HCT116 (cell line): ENCODE data around the gene PJA2. TPM values are rescaled to one million over a fixed set of nuclear protein-coding genes. Genes with fewer than 3 reads are reported as not detected.

Source experiments
- ATAC-seq: fragments of 200-7000 bp; cut with Tn5 transposase; 2 replicates; pipeline ENCODE4 v1.9.1; 2020; ENCODE audit warnings: mild to moderate bottlenecking, moderate library complexity
- BruUV-seq: library from RNA; stranded (reverse); fragments of 400-500 nt; replicated peaks from 2 replicates; lab custom pipeline; 2021; lab: Mats Ljungman, UMichigan
- CTCF ChIA-PET: fragments of 300-600 bp; sonication (Branson Sonifier 250); formaldehyde crosslinking; loops from one replicate; lab custom pipeline; 2021; ENCODE audit warnings: antibody characterized with exemption; lab: Charles Lee
- POLR2A ChIA-PET: fragments of 300-600, 350-600 bp; sonication (Branson Sonifier 250); formaldehyde crosslinking; loops from one replicate; lab custom pipeline; 2021; ENCODE audit warnings: antibody characterized with exemption; lab: Charles Lee
- RAD21 ChIA-PET, 2 experiments: fragments of 300-600 bp; sonication (Branson Sonifier 250); formaldehyde crosslinking; loops; one replicate each; lab custom pipeline; 2023; ENCODE audit warnings: low total read pairs in 2 of 2; ENCODE audit not compliant: uncharacterized antibody in 2 of 2, unreplicated experiment in 2 of 2, low non-redundant PET in 1 of 2; lab: Charles Lee
- DNase-seq: peaks from one replicate; pipeline ENCODE4 v3.0.0-alpha.2; 2010; ENCODE audit warnings: low read depth, low spot score
- H2AFZ ChIP-seq: fragments of 200-600 bp; shearing (Covaris generic), sonication (generic); 2 replicates; pipeline ENCODE4 v1.6.1; 2017; ENCODE audit warnings: low read depth, mixed run types, mixed read lengths, antibody characterized with exemption, low read length; ENCODE audit not compliant: poor library complexity, severe bottlenecking
- H3K27ac ChIP-seq: 2 replicates; pipeline ENCODE4 v1.5.1; 2012; ENCODE audit warnings: low read depth, low read length
- H3K27me3 ChIP-seq: fragments of 200-600 bp; sonication (generic); 2 replicates; pipeline ENCODE4 v1.6.1; 2016; ENCODE audit warnings: mixed run types, low read length, mixed read lengths; ENCODE audit not compliant: insufficient read depth
- H3K36me3 ChIP-seq, 2 experiments: fragments of 200-500 bp in 1 of 2; fragments of 200-600 bp in 1 of 2; sonication (Bioruptor generic) in 1 of 2; sonication (generic) in 1 of 2; 2 replicates each; pipeline versions ENCODE4 v1.5.1 to v1.6.1; 2014 to 2016; ENCODE audit warnings: low read length in 2 of 2, inconsistent platforms in 1 of 2, mixed read lengths in 1 of 2, mixed run types in 1 of 2; ENCODE audit not compliant: insufficient read depth in 2 of 2, control insufficient read depth in 1 of 2
- H3K4me1 ChIP-seq, 2 experiments: fragments of 200-600 bp in 1 of 2; sonication (generic) in 1 of 2; 2 replicates each; pipeline versions ENCODE4 v1.5.1 to v1.6.1; 2012 to 2017; ENCODE audit warnings: low read length in 2 of 2, inconsistent platforms in 1 of 2, mild to moderate bottlenecking in 1 of 2, mixed read lengths in 1 of 2, mixed run types in 1 of 2, moderate library complexity in 1 of 2; ENCODE audit not compliant: insufficient read depth in 2 of 2, control insufficient read depth in 1 of 2
- H3K4me2 ChIP-seq: fragments of 200-600 bp; sonication (generic); 2 replicates; pipeline ENCODE4 v1.6.1; 2017; ENCODE audit warnings: mixed run types, low read length, mixed read lengths
- H3K4me3 ChIP-seq, 2 experiments: fragments of 200-600 bp in 1 of 2; sonication (generic) in 1 of 2; replicated peaks in 1 of 2; 2 replicates each; pipeline ENCODE4 v1.5.1; 2011 to 2016; ENCODE audit warnings: low read length in 2 of 2, control low read depth in 1 of 2, low read depth in 1 of 2, mild to moderate bottlenecking in 1 of 2, mixed read lengths in 1 of 2, mixed run types in 1 of 2
- H3K79me2 ChIP-seq: fragments of 200-600 bp; sonication (generic); 2 replicates; pipeline ENCODE4 v1.6.1; 2017; ENCODE audit warnings: mild to moderate bottlenecking, mixed run types, low read length, moderate library complexity, mixed read lengths; ENCODE audit not compliant: insufficient read depth
- H3K9ac ChIP-seq: fragments of 200-600 bp; sonication (generic); 2 replicates; pipeline ENCODE4 v1.6.1; 2016; ENCODE audit warnings: low read length, mixed read lengths
- H3K9me2 ChIP-seq: fragments of 200-600 bp; sonication (generic), shearing (Covaris generic); 2 replicates; pipeline ENCODE4 v1.6.1; 2017; ENCODE audit warnings: mixed run types, mild to moderate bottlenecking, moderate library complexity; ENCODE audit not compliant: insufficient read depth
- H3K9me3 ChIP-seq, 2 experiments: fragments of 200-500 bp in 1 of 2; fragments of 200-600 bp in 1 of 2; sonication (Bioruptor generic) in 1 of 2; sonication (generic) in 1 of 2; 2 replicates each; pipeline ENCODE4 v1.6.1; 2014 to 2017; ENCODE audit warnings: low read length in 2 of 2, mixed read lengths in 2 of 2, inconsistent platforms in 1 of 2, low read depth in 1 of 2, mild to moderate bottlenecking in 1 of 2, mixed run types in 1 of 2, moderate library complexity in 1 of 2; ENCODE audit not compliant: control insufficient read depth in 1 of 2, insufficient read depth in 1 of 2
- H4K20me1 ChIP-seq: fragments of 200-600 bp; sonication (generic), shearing (Covaris generic); 2 replicates; pipeline ENCODE4 v1.6.1; 2017; ENCODE audit warnings: mixed run types, mild to moderate bottlenecking, moderate library complexity; ENCODE audit not compliant: insufficient read depth
- CEBPB ChIP-seq: IDR thresholded peaks from 2 replicates; pipeline ENCODE4 v1.6.1; 2012; ENCODE audit warnings: low read depth
- ELF1 ChIP-seq: IDR thresholded peaks from 2 replicates; pipeline ENCODE4 v1.6.1; 2012; ENCODE audit warnings: low read depth, borderline replicate concordance
- JUND ChIP-seq: IDR thresholded peaks from 2 replicates; pipeline ENCODE4 v1.6.1; 2012
- POLR2A ChIP-seq: IDR thresholded peaks from 2 replicates; pipeline ENCODE4 v1.7.0; 2011; ENCODE audit warnings: borderline replicate concordance; ENCODE audit not compliant: insufficient read depth, insufficient read length; ENCODE audit errors: extremely low read depth
- POLR2AphosphoS5 ChIP-seq: IDR thresholded peaks from 2 replicates; pipeline ENCODE4 v1.6.1; 2011; ENCODE audit warnings: mild to moderate bottlenecking, low read depth, low read length, moderate library complexity
- RAD21 ChIP-seq: IDR thresholded peaks from 2 replicates; pipeline ENCODE4 v1.6.1; 2012; ENCODE audit warnings: low read depth, mild to moderate bottlenecking
- SIN3A ChIP-seq: IDR thresholded peaks from 2 replicates; pipeline ENCODE4 v1.6.1; 2012; ENCODE audit warnings: low read depth
- YY1 ChIP-seq: IDR thresholded peaks from 2 replicates; pipeline ENCODE4 v1.6.1; 2011; ENCODE audit warnings: low read length, low read depth, moderate library complexity, mild to moderate bottlenecking; ENCODE audit not compliant: insufficient replicate concordance; ENCODE audit errors: extremely low read depth
- ZFX ChIP-seq: fragments of 450-650 bp; IDR thresholded peaks from 2 replicates; pipeline ENCODE4 v1.6.1; 2017
- intact Hi-C: fragments of 100-400 bp; cut with micrococcal nuclease; formaldehyde crosslinking; loops from 2 replicates; pipeline ENCODE4 v1.10.0; 2022
- total RNA-seq: library from RNA; stranded (reverse); gene quantifications from one replicate; pipeline ENCODE4 v1.2.1, GENCODE V29; 2021; ENCODE audit not compliant: unreplicated experiment
- TF ChIP-seq, protein P1 (sequence below): IDR thresholded peaks from 2 replicates; pipeline ENCODE4 v1.6.1; 2012
- TF ChIP-seq, protein P2 (sequence below), 3 experiments: fragments of 200-600 bp in 1 of 3; sonication (generic) in 1 of 3; IDR thresholded peaks in 2 of 3; conservative IDR thresholded peaks in 1 of 3; 2 replicates each; pipeline ENCODE4 v1.5.1; 2012 to 2017; ENCODE audit warnings: low read depth in 2 of 3, low read length in 2 of 3, antibody characterized with exemption in 1 of 3, borderline replicate concordance in 1 of 3, control low read depth in 1 of 3, mild to moderate bottlenecking in 1 of 3, mixed read lengths in 1 of 3, mixed run types in 1 of 3, moderate library complexity in 1 of 3; ENCODE audit not compliant: insufficient read depth in 1 of 3
- TF ChIP-seq, protein P3 (sequence below): IDR thresholded peaks from 2 replicates; pipeline ENCODE4 v1.6.1; 2012; ENCODE audit warnings: low read depth

Gene PJA2
- total RNA-seq, 1 experiment from 2014 or later = 38.4 TPM

DNA sequence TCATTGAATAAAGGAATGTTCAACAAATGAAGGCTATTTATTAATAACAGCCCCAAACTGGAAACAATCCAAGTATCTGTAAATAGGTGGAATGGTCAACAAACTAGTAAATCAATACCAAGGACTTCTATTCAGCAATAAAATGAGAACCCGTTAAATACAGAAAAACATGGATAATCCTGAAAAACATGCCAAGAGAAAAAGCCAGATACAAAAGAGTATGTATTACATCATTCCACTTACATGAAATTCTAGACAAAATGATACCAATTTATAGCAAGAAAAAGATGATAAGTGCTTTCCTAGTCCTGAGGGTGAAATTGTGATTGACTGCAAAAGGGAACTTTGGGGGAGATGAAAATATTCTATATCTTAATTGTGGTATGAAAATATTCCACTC is 3.1 kb downstream of the PJA2 start:
- Histone ChIP-seq H2AFZ (no peak overlapping the region), H3K36me3 (no peaks in the 10 kb centered on the region), H4K20me1 (no peaks in the 10 kb centered on the region), H3K4me1 (peaks cover 12 to 22% of the 10 kb centered on the region in 2 experiments), H3K79me2 (peaks cover 71% of the 10 kb centered on the region), H3K4me2 (no peak overlapping the region), H3K9ac (no peak overlapping the region), H3K27ac (no peak overlapping the region), H3K9me2 (no peaks in the 10 kb centered on the region), H3K27me3 (no peaks in the 10 kb centered on the region), H3K4me3 (no peak overlapping the region), H3K9me3 (no peaks in the 10 kb centered on the region)
- TF ChIP-seq JUND (no peak), RAD21 (no peak), YY1 (no peak), POLR2A (no peak), ZFX (no peak), SIN3A (no peak), ELF1 (no peak), POLR2AphosphoS5 (no peak), CEBPB (no peak)
- TF ChIP-seq, protein P1, sequence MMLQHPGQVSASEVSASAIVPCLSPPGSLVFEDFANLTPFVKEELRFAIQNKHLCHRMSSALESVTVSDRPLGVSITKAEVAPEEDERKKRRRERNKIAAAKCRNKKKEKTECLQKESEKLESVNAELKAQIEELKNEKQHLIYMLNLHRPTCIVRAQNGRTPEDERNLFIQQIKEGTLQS = no peak
- TF ChIP-seq, protein P2, sequence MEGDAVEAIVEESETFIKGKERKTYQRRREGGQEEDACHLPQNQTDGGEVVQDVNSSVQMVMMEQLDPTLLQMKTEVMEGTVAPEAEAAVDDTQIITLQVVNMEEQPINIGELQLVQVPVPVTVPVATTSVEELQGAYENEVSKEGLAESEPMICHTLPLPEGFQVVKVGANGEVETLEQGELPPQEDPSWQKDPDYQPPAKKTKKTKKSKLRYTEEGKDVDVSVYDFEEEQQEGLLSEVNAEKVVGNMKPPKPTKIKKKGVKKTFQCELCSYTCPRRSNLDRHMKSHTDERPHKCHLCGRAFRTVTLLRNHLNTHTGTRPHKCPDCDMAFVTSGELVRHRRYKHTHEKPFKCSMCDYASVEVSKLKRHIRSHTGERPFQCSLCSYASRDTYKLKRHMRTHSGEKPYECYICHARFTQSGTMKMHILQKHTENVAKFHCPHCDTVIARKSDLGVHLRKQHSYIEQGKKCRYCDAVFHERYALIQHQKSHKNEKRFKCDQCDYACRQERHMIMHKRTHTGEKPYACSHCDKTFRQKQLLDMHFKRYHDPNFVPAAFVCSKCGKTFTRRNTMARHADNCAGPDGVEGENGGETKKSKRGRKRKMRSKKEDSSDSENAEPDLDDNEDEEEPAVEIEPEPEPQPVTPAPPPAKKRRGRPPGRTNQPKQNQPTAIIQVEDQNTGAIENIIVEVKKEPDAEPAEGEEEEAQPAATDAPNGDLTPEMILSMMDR (IDR thresholded peaks at IDR 0.05 in 2 of 3, conservative IDR thresholded peaks at IDR 0.05 in 1 of 3; ENCODE audit: borderline replicate concordance in 1 of 3, insufficient read depth in 1 of 3, low read depth in 2 of 3, low read length in 2 of 3) = no peak
- TF ChIP-seq, protein P3, sequence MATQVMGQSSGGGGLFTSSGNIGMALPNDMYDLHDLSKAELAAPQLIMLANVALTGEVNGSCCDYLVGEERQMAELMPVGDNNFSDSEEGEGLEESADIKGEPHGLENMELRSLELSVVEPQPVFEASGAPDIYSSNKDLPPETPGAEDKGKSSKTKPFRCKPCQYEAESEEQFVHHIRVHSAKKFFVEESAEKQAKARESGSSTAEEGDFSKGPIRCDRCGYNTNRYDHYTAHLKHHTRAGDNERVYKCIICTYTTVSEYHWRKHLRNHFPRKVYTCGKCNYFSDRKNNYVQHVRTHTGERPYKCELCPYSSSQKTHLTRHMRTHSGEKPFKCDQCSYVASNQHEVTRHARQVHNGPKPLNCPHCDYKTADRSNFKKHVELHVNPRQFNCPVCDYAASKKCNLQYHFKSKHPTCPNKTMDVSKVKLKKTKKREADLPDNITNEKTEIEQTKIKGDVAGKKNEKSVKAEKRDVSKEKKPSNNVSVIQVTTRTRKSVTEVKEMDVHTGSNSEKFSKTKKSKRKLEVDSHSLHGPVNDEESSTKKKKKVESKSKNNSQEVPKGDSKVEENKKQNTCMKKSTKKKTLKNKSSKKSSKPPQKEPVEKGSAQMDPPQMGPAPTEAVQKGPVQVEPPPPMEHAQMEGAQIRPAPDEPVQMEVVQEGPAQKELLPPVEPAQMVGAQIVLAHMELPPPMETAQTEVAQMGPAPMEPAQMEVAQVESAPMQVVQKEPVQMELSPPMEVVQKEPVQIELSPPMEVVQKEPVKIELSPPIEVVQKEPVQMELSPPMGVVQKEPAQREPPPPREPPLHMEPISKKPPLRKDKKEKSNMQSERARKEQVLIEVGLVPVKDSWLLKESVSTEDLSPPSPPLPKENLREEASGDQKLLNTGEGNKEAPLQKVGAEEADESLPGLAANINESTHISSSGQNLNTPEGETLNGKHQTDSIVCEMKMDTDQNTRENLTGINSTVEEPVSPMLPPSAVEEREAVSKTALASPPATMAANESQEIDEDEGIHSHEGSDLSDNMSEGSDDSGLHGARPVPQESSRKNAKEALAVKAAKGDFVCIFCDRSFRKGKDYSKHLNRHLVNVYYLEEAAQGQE = no peak
- ATAC-seq (no peak), DNase-seq (no peak)
- intact Hi-C loops = no loop called here
- ChIA-PET POLR2A (no interaction called here), RAD21 (no interaction called here), CTCF (no interaction called here)
- no TSS peak for BruUV-seq
